GM18873 (cell line): ENCODE data around the gene SPANXN1.
"Not testable (repeated sequence)": the region's sequence is repeated elsewhere in the genome, so short reads cannot be mapped to it uniquely, and the experiment has no call there.

Experiments used
- ATAC-seq: cut with Tn5 transposase; IDR thresholded peaks from one replicate; pipeline ENCODE4 v1.9.1; 2021; ENCODE audit warnings: mild to moderate bottlenecking, moderate library complexity, moderate number of reproducible peaks; ENCODE audit not compliant: unreplicated experiment, low FRiP score

Gene SPANXN1

GRCh38 chrX:145247203-145247602 lies at the start of gene SPANXN1:
Gene SPANXN1 (plus strand): TSS chrX:145247503. CDS start chrX:145247587, 84 bp downstream.
- ATAC-seq = not testable (repeated sequence)

- ATAC-seq = no peak
Measured at GRCh38 chrX:145199078-145199477, 48.2 kb upstream of the SPANXN1 start.

- ATAC-seq = no peak
Measured at GRCh38 chrX:145213504-145213903, 33.8 kb upstream of the SPANXN1 start.

- ATAC-seq = no peak
Measured at GRCh38 chrX:145292218-145292617, 44.9 kb downstream of the SPANXN1 start.
